IPS DF 4.7 (cell line): ENCODE measurements around the gene PLXNB2.
"Not testable (repeated sequence)": the region's sequence is repeated elsewhere in the genome, so short reads cannot be mapped to it uniquely, and the experiment has no call there.

ENCODE experiments used
- DNase-seq: peaks from one replicate; pipeline ENCODE4 v3.0.0-alpha.2; 2013; ENCODE audit warnings: low spot score; ENCODE audit errors: extremely low read depth

The PLXNB2 gene

DNA sequence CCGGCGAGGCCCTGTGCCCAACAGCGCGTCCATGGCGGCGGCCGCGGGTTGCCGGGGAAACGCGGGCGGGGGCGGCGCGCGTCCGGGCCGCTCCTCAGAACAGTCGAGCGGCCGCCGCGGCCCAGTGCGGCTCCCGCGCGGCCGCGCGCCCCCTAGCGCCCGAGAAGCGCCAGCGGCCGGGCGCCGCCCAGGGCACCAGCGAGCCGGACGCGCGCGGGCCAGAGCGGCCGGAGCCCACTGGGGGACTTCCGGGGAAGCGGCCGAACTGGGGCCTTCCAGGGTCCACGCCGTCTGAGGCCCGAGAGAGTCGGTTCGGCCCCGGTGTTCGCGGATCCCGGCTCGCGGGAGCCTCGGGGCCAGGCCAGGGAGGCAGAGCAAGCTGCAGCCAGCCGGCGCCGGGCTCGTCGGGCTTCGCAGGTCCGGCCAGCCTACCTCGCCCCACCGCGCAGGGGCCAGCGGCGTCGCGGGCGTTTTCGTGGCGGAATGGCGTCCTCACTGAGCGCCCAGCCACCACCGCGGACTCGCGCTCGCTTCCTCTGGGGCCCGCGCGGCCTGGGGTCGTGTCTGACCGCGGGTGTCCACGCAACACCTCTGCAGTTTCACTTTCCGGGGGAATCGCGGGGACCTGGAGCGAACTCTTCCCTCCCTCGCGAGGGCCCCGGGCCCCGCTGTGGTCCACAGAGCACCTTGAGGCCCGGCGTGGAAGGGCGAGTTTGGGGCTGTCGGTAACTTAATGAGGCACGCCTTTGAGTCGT, 19.7 kb upstream of the PLXNB2 start, which contains the start of gene DENND6B:
Gene DENND6B, minus strand, starts transcription at position 57 of the 755 bp plus-strand sequence. Its CDS starts 24 bp downstream, at position 33.
- no peak for DNase-seq

DNA sequence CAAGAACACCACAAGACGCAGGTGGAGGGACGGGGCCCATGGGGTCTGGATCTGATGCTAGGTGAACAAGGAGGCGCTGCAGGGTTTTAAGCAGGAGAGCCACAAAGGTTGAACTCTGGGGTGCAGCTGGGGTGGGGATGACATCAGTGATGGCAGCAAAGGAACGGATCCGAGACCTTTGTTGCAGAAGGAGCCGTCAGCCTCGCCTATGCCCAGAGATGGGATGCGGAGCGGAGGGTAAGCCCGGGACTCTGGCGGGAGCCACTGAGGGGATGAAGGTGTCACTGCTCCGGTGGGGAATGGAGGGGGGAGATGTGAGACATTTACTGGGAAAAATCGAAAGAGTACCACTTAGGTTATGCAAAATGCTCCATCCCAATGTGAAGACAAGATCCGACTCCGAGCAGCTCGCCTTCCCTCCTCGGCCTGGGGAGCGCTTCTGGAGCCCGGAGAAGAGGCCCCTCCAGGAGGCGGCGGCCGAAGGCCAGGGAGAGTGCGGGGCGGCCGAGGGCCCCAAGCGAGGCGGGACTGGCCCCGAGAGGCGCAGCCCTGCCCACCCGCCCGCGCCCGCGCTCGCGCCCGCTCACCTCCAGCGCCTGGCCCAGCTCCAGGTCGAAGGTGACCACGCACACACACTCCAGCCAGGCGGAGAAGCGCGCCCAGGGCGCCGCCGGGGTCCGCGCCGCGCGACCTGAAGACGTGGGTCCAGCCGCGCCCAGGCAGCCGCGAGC, 18.9 kb upstream of the PLXNB2 start:
- DNase-seq = no peak

- no peak for DNase-seq
Measured at GRCh38 chr22:50325444-50326224, 18.2 kb upstream of the PLXNB2 start.

- DNase-seq = no peak
Measured at GRCh38 chr22:50323900-50324299, 16.5 kb upstream of the PLXNB2 start.

GRCh38 chr22:50322382-50323104, 15.1 kb upstream of the PLXNB2 start:
- not testable (repeated sequence) for DNase-seq

- DNase-seq = no peak
Measured at GRCh38 chr22:50320671-50321325, 13.4 kb upstream of the PLXNB2 start.

GRCh38 chr22:50320116-50320515, 12.7 kb upstream of the PLXNB2 start:
- no peak for DNase-seq

DNA sequence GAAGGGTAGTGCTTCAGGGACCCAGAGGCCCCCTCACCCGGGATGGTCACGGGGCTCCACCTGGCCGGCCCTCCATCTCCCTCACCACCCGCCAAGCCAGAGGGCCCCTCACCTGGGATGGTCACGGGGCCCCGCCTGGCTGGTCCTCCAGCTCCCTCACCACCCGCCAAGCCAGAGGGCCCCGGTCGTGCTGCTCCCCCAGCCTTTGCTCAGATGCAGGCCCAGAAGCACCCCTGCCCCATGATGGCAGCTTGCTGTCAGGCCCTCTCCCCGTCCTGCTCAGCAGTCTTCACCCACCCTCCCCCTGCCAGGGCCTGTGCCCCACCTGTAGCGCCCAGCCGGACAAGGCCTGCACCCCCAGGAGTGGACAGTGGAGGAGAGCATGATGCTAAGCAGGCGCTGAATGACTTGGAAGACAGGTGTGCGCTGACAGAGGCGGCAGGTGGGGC, 12.1 kb upstream of the PLXNB2 start:
- DNase-seq = no peak

- DNase-seq = no peak
Measured at GRCh38 chr22:50318698-50319411, 11.4 kb upstream of the PLXNB2 start.

GRCh38 chr22:50318356-50318697, 10.9 kb upstream of the PLXNB2 start:
- no peak for DNase-seq

DNA sequence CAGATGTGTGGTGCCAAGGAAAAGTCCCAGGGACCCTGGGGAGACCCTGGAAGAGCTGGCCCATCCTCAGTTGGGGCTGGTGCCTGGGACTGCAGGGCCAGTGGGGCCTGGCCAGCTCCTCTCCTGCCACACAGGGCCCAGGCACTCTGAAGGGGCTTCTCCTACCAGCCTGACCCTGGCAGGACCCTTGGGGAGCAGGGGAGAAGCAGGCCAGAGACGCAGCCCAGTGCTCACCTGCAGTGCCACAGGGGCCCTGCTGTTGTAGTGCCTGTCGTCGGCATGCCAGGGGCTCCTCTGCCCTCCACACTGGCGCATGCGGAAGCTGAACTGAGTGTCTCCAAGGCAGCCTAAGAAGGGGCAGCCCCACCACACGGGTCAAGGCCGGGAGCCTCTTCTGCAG, 10.2 kb upstream of the PLXNB2 start:
- no peak for DNase-seq

GRCh38 chr22:50317178-50317577, 9.7 kb upstream of the PLXNB2 start:
- no peak for DNase-seq

- DNase-seq = no peak
Measured at GRCh38 chr22:50316114-50317065, 8.9 kb upstream of the PLXNB2 start.

DNA sequence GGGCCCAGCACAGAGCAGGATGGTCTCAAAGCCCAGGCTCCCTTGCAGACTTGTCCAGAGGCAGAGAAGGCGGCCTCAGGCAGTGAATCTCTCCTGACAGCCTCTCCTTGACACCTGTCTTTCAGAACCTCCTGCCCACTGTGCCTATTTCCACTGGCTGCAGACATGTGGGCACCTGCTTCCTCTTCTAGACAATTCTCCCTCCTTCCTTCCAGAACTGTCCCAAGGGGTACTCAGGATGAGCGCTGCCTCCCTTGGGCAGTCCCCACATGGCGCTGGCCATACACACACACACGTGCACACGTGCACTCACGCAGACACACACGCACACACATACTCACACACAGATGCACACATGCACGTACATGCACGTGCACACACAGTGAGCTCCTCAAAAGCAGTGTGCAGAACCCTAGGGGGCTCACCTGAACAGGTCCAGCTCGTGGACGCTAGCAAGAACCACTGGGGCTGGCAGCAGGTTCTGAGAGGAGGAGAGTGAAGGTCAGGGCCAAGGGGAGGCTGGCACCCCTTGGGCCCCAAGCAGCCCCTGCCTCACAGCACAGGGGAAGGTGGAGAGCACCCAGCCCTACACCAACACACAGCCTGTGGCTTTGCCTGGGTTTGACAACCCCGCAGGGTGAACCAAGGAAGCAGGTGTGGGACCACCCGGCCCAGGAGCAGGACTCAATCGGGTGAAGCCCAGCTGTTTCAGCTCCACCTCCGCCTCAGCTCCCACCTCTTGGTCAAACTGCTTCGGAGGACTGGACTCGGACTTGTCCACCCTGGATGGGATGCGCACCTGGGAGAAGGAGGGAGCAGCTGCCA, 8.1 kb upstream of the PLXNB2 start:
- no peak for DNase-seq

DNA sequence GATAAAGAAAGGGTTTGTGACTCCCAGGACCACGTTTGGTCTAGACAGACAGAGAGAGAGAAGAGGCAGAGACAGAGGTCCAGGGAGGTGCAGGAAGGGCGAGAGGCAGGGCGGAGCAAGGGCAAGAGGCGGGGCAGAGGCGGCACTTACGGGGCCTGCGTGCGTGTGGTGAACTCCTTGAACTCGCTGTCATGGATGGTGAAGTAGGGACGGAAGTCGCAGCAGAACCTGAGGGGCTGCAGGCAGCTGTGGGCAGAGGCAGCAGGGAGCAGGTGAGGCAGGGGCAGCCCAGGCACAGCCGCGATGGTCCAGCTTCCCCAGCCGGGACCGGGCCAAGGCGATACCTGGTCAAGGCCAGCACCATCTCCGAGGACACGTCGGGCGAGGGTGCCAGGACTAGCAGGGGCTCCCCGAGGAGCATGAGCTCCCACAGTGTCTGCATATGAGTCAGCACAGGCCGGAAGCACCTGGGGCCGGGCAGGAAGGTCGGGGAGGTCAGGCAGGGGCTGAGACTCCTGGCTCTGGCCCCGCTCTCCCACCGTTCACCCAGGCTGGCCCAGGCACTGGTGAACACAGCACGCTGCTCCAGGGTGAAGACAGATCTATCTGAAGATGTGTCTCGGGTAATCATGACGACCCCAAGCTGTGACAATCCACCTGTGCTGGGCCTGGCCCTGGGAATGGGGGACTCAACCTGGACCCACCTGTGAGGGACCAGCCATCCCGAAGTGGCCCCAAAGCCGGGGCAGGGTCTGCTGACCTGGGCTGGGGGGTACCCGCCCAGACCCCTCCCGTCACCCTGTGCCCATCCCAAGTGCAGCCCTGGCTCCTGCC, 7.2 kb upstream of the PLXNB2 start:
- no peak for DNase-seq

- no peak for DNase-seq
Measured at GRCh38 chr22:50314081-50314454, 6.6 kb upstream of the PLXNB2 start.

GRCh38 chr22:50313600-50313999, 6.2 kb upstream of the PLXNB2 start:
- no peak for DNase-seq
